ENCODE data around the gene POLE3.
"Not testable (repeated sequence)": the region's sequence is repeated elsewhere in the genome, so short reads cannot be mapped to it uniquely, and the experiment has no call there.

The POLE3 gene

DNA sequence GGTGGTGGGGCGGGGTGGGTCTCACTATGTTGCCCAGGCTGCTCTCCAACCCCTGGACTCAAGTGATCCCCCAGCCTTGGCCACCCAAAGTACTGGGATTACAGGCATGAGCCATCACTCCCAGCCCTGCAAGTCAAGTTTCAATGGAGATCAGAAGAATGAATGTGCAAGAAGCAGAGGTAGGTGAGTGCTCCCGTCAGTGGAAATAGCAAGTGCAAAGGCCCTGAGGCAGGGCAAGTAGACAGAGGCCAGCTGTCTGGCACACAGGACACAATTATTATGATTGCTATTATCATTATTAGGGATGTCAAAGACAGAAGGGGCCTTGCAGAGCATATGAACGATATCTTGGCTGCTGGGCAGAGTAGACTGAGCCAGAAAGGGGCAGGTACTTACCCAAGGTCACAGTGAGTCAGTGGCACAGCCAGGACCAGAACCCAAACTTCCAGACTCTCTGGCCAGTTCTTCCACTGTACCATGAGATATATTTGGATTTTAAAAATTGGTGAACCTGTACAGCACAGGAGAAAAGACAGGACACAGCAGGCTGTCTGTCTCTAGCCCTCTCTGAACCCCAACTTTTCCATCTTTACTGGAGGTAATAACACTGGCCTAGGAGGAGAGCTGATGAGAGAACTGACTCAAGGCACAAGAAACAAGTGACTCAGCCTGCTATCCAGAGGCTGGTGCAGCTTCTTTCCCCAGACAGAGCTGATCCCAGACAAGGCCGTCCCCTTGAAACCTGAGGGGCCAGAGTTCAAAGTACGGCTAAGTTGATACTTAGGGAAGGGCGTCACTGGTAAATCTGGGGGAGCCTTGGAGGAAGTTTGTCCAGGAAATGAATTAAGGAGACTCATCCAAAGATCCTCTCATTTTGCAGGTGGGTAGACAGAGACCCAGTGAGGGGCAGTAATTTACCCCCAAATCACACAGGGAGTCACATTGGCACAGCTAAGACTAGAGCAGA, 35.1 kb downstream of the POLE3 start:
- DNase-seq = no peak

DNA sequence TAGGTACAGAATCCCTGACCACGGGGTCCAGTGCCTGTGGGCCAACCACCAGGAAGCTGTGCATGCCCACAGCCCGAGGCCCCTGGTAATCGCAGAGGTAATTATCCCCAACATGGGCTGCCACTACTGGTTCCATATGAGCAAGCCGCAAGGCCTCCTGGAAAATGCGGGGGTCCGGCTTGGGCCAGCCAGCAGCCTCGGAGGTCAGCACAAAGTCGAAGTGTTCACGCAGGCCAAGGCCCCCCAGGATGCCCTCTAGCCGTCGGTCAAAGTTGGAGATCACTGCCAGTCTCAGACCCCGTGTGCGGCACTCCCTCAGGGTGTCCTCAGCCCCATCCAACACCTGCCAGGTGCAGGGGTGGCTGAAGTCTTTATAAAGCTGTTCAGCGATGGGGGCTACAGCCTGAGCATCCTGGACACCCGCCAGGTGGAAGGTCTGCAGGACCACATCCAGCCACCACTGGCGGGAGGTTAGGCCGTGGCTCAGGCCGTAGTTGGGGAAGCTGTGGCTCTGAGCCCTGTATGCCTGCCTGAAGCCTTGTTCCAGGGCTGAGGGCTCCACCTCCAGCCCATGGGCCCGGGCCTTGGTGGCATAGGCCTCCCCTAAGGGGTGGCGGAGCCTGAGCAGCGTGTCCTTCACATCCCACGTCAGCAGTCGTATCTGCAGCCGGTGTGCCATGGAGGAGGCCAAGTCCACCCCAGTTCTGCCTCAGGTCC, 36.6 kb downstream of the POLE3 start:
- no peak for DNase-seq

DNA sequence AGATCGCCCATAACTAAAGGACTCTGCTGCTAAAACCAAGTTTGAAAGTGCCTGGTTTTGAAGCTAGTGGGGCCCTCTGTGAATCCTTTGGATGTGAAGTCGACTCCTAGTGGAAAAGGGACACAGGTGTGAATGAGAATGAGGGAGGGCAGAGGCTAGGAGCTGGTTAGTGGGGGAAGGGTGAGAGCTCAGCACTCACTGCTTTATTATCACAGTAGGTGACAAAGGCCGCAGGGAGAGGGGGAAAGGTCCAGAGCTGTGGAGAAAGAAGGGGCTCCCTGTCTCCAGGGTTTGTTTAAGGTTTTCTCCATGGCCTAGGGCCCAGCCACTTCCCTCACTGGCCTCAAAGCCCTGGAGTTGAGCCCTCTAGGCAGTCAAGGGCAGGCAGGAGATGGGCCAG, 37.2 kb downstream of the POLE3 start:
- no peak for DNase-seq

DNA sequence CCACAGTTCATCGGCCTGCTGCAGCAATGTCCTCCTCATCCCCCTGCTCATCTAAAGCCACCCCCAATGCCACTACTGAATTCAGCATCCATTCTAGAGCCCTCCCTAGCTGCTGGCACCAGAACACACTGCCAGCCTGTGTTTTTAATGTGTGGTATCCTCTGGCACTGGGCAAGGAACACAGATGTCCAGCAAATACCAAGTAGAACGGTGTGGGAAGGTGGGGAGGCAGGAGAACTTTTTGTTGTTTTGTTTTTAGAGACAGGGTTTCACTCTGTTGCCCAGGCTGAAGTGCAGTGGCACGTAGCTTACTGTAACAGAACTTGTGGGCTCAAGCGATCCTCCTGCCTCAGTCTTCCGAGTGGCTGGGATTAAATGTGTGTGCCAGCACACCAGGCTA, 38.4 kb downstream of the POLE3 start:
- DNase-seq = no peak

DNA sequence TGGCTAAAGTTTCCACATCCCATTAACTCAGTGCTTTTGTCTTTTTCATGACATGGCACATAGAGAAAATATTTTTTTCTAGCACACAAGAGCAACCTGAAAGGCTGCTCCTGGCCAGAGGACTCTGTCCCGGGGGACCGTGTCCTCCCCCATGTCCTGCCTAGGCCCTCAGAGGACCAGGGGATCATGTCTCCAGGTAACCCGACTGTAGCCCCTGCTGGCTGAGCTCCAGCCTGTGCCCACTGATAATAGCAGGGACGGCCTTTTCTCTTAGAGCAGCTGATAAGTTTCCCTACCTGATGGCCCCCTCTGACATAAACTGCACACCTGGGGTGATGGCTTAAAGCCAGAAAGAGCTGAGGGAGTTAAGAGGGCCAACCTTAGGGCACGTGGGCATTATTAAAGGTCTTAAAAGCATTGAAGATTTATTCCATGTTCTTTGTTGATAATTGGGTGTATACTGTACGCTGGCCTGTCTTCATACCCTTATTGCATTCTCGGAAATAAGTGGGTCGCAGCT, 39.6 kb downstream of the POLE3 start:
- DNase-seq = no peak

DNA sequence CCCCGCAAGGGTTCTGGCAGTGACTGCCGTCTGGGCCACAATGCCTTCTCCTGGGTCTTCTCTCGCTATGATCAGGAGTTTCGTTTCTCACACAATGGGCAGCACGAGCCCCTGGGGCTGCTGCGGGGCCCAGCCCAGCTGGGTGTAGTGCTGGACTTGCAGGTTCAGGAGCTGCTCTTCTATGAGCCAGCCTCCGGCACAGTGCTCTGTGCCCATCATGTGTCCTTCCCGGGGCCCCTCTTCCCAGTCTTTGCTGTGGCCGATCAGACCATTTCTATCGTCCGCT, 40.7 kb downstream of the POLE3 start:
- no peak for DNase-seq

DNA sequence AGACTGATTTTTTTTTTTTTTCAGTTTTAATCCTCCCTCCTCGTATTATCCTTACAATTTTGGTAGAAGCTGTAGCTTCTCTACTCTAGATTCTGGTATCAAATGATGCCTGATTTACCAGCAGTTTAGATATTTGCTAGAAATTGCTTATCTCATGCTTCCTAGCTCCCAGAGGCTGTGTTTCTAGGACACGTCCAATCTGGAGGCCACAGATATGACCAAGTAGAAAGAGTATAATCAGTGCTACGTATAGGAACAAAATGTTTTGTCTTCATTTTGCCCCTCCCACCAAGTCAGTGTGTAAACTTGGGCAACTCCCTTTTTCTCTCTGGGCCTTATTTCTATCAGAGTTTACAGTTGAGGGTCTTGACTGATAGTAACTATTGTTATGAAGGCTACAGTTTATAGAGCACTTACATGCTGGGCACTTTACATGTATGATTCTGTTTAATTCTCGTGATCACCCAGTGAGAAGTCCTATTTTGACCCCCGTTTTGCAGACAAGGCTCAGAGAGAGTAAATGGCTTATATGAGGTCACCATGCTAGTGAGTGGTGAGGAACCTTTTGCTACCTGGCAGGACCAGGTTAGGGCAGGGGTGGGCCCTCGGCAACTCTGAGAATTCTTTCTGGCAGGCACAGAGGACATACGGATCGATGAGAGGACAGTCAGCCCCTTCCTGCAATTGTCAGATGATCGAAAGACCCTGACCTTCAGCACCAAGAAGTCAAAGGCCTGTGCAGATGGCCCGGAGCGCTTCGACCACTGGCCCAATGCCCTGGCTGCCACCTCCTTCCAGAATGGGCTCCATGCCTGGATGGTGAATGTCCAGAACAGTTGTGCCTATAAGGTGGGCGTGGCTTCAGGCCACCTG, 41.3 kb downstream of the POLE3 start:
- DNase-seq = no peak

DNA sequence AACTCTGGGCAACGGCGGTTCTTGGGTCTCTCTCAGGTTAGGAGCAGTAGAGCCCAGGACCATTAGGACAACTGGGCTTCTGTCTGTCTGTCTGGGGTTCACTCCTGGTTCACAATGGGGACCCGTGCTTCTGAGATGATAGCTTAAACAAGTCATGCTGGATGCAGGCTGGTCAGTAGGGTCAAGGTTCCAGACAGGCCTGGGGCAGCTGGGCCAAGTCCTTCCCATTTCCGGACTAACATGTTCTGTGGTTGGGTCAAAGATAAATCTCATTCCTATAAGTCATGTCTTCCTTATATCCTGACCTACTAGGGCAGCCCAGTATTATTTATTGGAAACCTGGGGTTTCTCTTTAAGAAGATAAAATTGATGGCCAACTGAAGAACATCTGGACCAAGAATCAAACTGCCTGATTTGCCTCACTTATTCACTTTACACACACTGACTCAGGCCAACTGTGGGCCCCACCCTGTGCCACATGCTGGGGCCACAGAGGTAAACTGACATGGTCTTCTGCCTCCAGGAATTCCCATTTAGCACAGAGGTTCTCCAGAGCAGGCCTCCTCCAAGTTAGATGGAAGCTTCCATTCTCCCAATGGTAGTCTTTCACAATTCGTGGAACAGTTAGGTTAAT, 42.0 kb downstream of the POLE3 start:
- no peak for DNase-seq

DNA sequence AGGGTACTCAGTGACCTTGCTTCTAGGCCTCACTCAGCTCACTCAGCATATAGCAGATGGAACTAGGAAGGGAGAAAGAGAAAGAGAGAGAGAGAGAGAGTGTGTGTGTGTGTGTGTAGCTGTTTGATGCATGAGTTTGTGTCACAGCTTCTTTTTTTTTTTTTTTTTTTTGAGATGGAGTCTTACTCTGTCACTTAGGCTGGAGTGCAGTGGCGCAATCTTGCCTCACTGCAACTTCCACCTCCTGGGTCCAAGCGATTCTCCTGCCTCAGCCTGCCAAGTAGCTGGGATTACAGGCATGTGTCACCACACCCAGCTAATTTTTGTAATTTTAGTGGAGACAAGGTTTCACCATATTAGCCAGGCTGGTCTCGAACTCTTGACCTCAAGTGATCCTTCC, 44.8 kb downstream of the POLE3 start:
- DNase-seq = not testable (repeated sequence)

DNA sequence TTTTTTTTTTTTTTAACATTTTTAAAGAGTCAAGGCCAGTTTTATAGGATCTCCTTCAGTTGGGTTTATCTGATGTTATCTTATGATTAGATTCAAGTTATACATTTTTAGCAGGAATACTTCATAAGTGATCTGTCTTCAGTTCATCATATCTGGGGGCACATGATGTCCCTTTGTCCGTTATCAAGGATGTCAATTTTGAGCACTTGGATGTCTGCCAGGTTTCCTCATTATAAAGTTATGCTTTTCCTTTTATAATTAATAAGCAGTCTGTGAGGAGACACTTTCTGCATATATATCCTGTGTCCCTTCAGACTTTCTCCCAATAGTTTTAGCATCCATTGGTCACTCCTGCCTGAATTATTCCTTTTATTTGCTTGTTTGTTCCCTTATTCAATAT, 45.5 kb downstream of the POLE3 start:
- no peak for DNase-seq

DNA sequence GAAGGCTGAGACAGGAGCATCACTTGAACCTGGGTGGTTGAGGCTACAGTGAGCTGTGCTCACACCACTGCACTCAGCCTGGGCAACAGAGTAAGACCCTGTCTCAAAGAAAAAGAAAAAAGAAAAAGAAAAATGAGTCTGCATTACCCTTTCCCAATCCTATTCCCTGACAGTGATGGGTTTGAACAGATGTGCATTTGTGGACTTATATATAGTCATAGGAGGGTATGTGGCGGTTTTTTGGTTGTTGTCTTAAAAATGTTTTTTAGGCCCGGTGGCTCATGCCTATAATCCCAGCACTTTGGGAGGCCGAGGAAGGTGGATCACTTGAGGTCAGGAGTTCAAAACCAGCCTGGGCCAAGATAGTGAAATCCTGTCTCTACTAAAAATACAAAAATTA, 47.1 kb downstream of the POLE3 start:
- no peak for DNase-seq

DNA sequence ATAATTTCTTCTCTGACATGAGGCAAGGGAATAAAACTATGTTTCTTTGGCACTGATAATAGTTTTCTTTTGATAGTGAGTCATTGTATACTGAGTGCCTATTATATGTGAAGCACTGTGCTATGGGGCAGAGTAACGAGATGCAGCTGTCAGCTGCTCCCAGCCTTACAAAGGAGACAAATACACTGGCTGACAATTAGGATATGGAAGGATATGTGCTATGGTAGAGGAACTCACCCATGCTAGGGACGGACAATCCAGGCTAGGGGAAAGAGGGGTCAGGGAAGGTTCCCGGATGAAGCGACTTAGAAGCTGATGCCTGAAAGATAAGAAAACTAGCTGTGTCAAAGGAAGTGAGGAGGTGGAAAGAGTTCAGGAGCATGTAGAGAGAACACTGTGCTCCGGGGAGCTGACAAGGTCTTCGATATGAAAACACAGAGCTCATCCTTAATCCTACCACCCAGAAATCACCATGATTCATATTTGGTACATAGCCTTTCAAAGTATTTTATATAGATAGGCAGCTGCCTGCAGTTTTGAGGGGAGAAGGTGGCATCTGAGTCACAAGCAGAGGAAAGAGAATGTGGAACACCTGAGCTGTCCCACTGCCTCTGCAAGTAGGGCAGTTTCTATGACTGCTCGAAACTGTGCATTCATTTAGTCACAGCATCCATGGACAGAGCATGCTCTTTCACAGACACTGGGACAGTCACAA, 49.0 kb downstream of the POLE3 start:
- DNase-seq = no peak

DNA sequence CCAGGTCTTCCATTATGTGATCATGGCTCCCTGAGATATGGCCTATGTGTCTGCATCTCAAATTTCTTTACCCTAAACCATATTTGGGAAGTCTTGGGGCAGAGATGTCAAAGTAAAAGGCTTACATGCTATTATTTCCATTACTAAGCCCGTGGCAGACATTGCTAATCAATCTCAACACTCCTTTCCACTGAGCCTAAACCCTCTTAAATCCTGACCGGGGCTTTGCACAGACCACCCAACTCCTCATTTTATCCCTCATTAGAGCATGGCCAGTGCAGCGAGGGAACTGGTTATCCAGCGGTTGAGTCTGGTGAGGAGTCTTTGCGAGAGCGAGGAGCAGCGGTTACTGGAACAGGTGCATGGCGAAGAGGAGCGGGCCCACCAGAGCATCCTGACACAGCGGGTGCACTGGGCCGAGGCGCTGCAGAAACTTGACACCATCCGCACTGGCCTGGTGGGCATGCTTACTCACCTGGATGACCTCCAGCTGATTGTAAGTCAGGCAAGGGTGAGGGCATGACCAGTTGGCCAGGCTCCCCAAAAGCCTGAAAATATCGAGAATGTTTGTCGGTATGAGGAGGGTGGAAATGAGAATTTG, 50.1 kb downstream of the POLE3 start:
- no peak for DNase-seq

DNA sequence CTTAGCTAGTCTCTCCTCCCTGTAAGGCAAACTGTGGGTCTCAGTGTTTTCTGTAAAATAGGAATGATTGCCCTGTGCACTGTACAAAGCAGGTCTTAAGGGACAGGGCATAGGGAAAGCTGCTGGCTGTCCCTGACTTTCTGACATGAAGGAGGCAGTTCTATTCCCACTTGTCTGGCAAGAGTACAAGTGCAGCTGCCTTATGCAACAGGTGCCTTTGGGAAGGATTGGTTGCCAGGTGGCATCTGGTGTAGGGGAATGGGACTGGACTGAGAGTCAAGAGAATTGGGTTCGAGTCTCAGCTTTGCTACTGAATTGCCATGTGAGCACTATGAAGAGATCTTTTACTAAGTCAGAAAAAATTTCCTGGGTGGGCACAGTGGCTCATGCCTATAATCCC, 51.1 kb downstream of the POLE3 start:
- no peak for DNase-seq

All from activated effector memory CD4-positive, alpha-beta T cell treated with anti-CD3 and anti-CD28 coated beads, Interleukin-2, amount 50 U/mL, for 16 hours (primary cell).